Heart left ventricle (tissue), 16 donors: ENCODE data around the gene UEVLD. TPM values are rescaled to one million over a fixed set of nuclear protein-coding genes. Genes with fewer than 3 reads are reported as not detected.
"Not testable (repeated sequence)": the region's sequence is repeated elsewhere in the genome, so short reads cannot be mapped to it uniquely, and the experiment has no call there.

Experiments
- ATAC-seq, 4 donors: fragments of 200-7000 bp; cut with Tn5 transposase; one replicate each; pipeline ENCODE4 v1.9.1; 2020 to 2022; ENCODE audit warnings: moderate library complexity in 4 of 4, mild to moderate bottlenecking in 3 of 4, moderate number of reproducible peaks in 1 of 4
- DNase-seq, 5 donors: peaks; one replicate each; pipeline ENCODE4 v3.0.0-alpha.2; 2020
- H3K27ac ChIP-seq, 12 donors: fragments of 200-600 bp; sonication (generic) in 4 of 12; one replicate each; pipeline versions ENCODE4 v1.5.0 to v1.8.0; 2016 to 2022; ENCODE audit warnings: mild to moderate bottlenecking in 2 of 12
- H3K27me3 ChIP-seq, 9 donors: fragments of 200-600 bp; sonication (generic) in 2 of 9; one replicate each; pipeline versions ENCODE4 v1.5.1 to v1.8.0; 2016 to 2022; ENCODE audit warnings: mild to moderate bottlenecking in 3 of 9
- H3K36me3 ChIP-seq, 9 donors: fragments of 200-600 bp; sonication (generic) in 2 of 9; one replicate each; pipeline versions ENCODE4 v1.5.0 to v1.8.0; 2018 to 2022; ENCODE audit warnings: mild to moderate bottlenecking in 2 of 9
- H3K4me1 ChIP-seq, 12 donors: fragments of 200-600 bp; sonication (generic) in 4 of 12; one replicate each; pipeline versions ENCODE4 v1.5.0 to v1.8.0; 2016 to 2022; ENCODE audit warnings: mild to moderate bottlenecking in 3 of 12
- H3K4me3 ChIP-seq, 12 donors: fragments of 200-600 bp; sonication (generic) in 4 of 12; one replicate each; pipeline versions ENCODE4 v1.5.0 to v1.8.0; 2017 to 2022; ENCODE audit warnings: mild to moderate bottlenecking in 9 of 12, moderate library complexity in 4 of 12
- H3K9me3 ChIP-seq, 12 donors: fragments of 200-600 bp; sonication (generic) in 4 of 12; one replicate each; pipeline versions ENCODE4 v1.5.0 to v1.8.0; 2016 to 2022; ENCODE audit warnings: mild to moderate bottlenecking in 1 of 12
- CTCF ChIP-seq, 12 donors: fragments of 200-600 bp; sonication (generic) in 4 of 12; IDR thresholded peaks; one replicate each; pipeline versions ENCODE4 v1.5.0 to v1.8.0; 2018 to 2022; ENCODE audit warnings: antibody characterized with exemption in 12 of 12, mild to moderate bottlenecking in 5 of 12
- POLR2A ChIP-seq, 2 donors: fragments of 450-650 bp; IDR thresholded peaks; one replicate each; pipeline ENCODE4 v1.6.1; 2017; ENCODE audit warnings: antibody characterized with exemption in 2 of 2, mild to moderate bottlenecking in 2 of 2, moderate library complexity in 2 of 2
- WGBS, 4 donors: extraction: QIAGEN DNeasy Blood & Tissue Kit in 2 of 4; methylation state at CpG; one replicate each; pipeline versions ENCODE4 v1.1.5 to v1.1.7; 2013 to 2018; 5-methylcytosine and 5-hydroxymethylcytosine counted together
- intact Hi-C, 10 donors: fragments of 100-400 bp; cut with DNase I; formaldehyde crosslinking; loops; one replicate each; pipeline versions ENCODE4 v1.11.1 to v1.14.2; 2022
- polyA plus RNA-seq, 2 donors: library from polyadenylated mRNA; stranded (reverse); fragments of 200-250 nt; gene quantifications; one replicate each; pipeline ENCODE4 v1.2.3, GENCODE V29; 2013
- total RNA-seq, 9 donors: library from RNA; depleted of rRNA in 2 of 9; stranded (reverse); fragments of >200 nt in 2 of 9; fragmentation: NEBNext Ultra II Directional in 3 of 9; extraction: Animal tissue kit (Norgen Biotek cat#: 25700) in 3 of 9; gene quantifications; one replicate each; pipeline versions ENCODE4 v1.1.0 to v1.2.4, GENCODE V29; 2016 to 2023
- donor health status: ischemic (EF 13 %, LVEDD 7.1; RV severe dilation, severe dysfunction).
- donor health status: healthy with polysubstance abuse.
- donor health status: DM: no; HTN: yes; CAD: no.
- donor health status: DM: no; HTN: no; CAD: no.
- donor health status: ischemic (EF 25% LVEDD 6.9; RV normal size, moderate dysfunction).
- donor health status: ischemic (EF 25% LVEDD 5.7; RV mildly dilated, moderate dysfunction).
- donor health status: healthy.
- donor health status: DM: yes; HTN: yes; CAD: no.
- donor health status: ischemic (EF 35%, LVEDD 5.7; RV mildly dilated, moderate dysfunction).
- donor health status: nonischemic (EF 11% LVEDD 7.7; RV severe dilation, severe dysfunction).
- donor health status: DM: yes; HTN: yes; CAD: no.
- donor health status: PGD.
- donor health status: ischemic (EF 29% LVEDD 5.4; RV normal size, mild dysfunction).
- donor health status: nonischemic (EF 23%, LVEDD 6.1; RV moderate dilation, normal function).

UEVLD gene
- total and polyA plus RNA-seq, 11 donors: 4.3 to 37.8 (median 20.2) TPM

GRCh38 chr11:18599739-18600230, 11.3 kb upstream of the UEVLD start, which contains the start of gene MISFA:
Gene MISFA, plus strand, starts transcription at chr11:18599789. Its CDS starts 140 bp downstream, at chr11:18599929.
- intact Hi-C loops: no loop called here
- no peak for ATAC-seq
- Histone ChIP-seq H3K4me3 (no peak within 1 kb of the TSS), H3K9me3 (no peaks in the 10 kb centered on the region), H3K4me1 (peaks cover 0 to 17% (median 0%) of the 10 kb centered on the region in 12 donors), H3K36me3 (peaks cover 0 to 18% (median 0%) of the 10 kb centered on the region in 9 donors), H3K27me3 (no peaks in the 10 kb centered on the region), H3K27ac (peak within 1 kb of the TSS in 2 of 12 donors; percentile 39 to 56)
- TF ChIP-seq POLR2A (IDR thresholded peaks at IDR 0.05) (no peak), CTCF (IDR thresholded peaks at IDR 0.05) (no peak)
- no peak for DNase-seq
- WGBS, 4 donors: 80 to 94% (median 86%) methylated on average over 7 of the region's 7 CpGs

- H3K4me1 ChIP-seq: peaks cover 0 to 18% (median 9%) of the 10 kb centered on the region in 12 donors
- no peak for ATAC-seq
- peaks cover 0 to 11% (median 0%) of the 10 kb centered on the region in 9 donors for H3K36me3 ChIP-seq
- H3K27ac ChIP-seq: no peak overlapping the region
- WGBS, 4 donors: 71 to 78% (median 75%) methylated on average over 5 of the region's 5 CpGs
- H3K9me3 ChIP-seq: no peaks in the 10 kb centered on the region
- intact Hi-C loops: loop anchor here in 1 of 10 donors (5.0 kb wide), 1 partner anchor 37 kb away; the partner anchor contains the start of gene SPTY2D1
- no peak for DNase-seq
- H3K27me3 ChIP-seq: no peaks in the 10 kb centered on the region
- TF ChIP-seq CTCF (IDR thresholded peaks at IDR 0.05): no peak
- no peak for TF ChIP-seq POLR2A (IDR thresholded peaks at IDR 0.05)
- H3K4me3 ChIP-seq: no peak overlapping the region
These were observed 6.6 kb upstream of the UEVLD start for GRCh38 chr11:18594999-18595749.

GRCh38 chr11:18594088-18594487, 5.6 kb upstream of the UEVLD start:
- H3K4me3 ChIP-seq, H3K27me3 ChIP-seq, H3K9me3 ChIP-seq, H3K27ac ChIP-seq, DNase-seq, ATAC-seq: not testable (repeated sequence)
- intact Hi-C loops: loop anchor here in 1 of 10 donors (5.0 kb wide), 1 partner anchor 38 kb away; the partner anchor contains the start of gene SPTY2D1
- Histone ChIP-seq H3K36me3 (peaks cover 0 to 11% (median 0%) of the 10 kb centered on the region in 9 donors), H3K4me1 (peaks cover 4 to 28% (median 18%) of the 10 kb centered on the region in 12 donors)
- 86 to 89% (median 88%) methylated on average over 5 of the region's 5 CpGs for WGBS, 4 donors

DNA sequence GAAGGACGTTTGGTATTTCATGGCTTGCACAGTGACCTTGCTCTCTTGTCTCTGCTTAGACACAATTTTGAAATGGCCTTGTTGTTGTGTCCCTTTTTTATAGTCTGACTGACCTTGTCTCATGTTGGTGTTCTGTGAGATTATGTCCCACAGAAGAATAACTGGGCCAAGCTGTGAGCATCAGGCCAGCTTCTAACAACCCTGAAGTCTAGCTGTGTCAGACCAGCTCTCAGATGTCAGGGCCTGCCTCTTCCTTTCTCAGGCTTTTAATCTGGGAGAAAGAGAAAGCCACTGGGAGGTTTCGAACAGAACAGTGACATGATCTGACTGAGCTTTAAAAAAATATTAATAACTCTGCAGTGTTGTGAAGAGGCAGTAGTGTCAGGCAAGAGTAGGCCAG, 2.0 kb upstream of the UEVLD start:
- H3K4me3 ChIP-seq: no peak overlapping the region
- TF ChIP-seq POLR2A (IDR thresholded peaks at IDR 0.05) (no peak), CTCF (IDR thresholded peaks at IDR 0.05) (no peak)
- peaks cover 0 to 4% (median 0%) of the 10 kb centered on the region in 9 donors for H3K36me3 ChIP-seq
- intact Hi-C loops: loop anchor here in 1 of 10 donors (5.0 kb wide), 1 partner anchor 42 kb away; the partner anchor contains the start of gene SPTY2D1
- DNase-seq: no peak
- H3K4me1 ChIP-seq: peaks cover 4 to 42% (median 30%) of the 10 kb centered on the region in 12 donors
- no peak for ATAC-seq
- H3K27me3 ChIP-seq: no peaks in the 10 kb centered on the region
- peak overlapping the region in 9 of 12 donors; percentile 6 to 43 (median 25) for H3K27ac ChIP-seq
- WGBS, 4 donors: 36 to 44% (median 38%) methylated on average over 2 of the region's 2 CpGs
- no peaks in the 10 kb centered on the region for H3K9me3 ChIP-seq
